Neutrophil (primary cell): ENCODE data around the gene ATG2A.

ENCODE experiments used
- H3K27ac ChIP-seq: fragments of 200-600 bp; sonication (generic); 2 replicates; pipeline ENCODE4 v1.5.1; 2016; ENCODE audit warnings: mild to moderate bottlenecking, moderate library complexity
- H3K27me3 ChIP-seq: fragments of 200-600 bp; sonication (generic); 2 replicates; pipeline ENCODE4 v1.6.0; 2016; ENCODE audit warnings: mild to moderate bottlenecking
- H3K36me3 ChIP-seq: fragments of 200-600 bp; sonication (generic); 2 replicates; pipeline ENCODE4 v1.5.1; 2017
- H3K4me1 ChIP-seq, 2 experiments: fragments of 200-600 bp in 1 of 2; sonication (generic) in 1 of 2; 1 replicate in 1 of 2; 2 replicates in 1 of 2; pipeline versions ENCODE4 v1.5.1 to v1.6.1; 2013 to 2016; ENCODE audit warnings: low read depth in 1 of 2, low read length in 1 of 2, mild to moderate bottlenecking in 1 of 2, moderate library complexity in 1 of 2; ENCODE audit not compliant: control insufficient read depth in 1 of 2, insufficient read depth in 1 of 2
- H3K4me3 ChIP-seq, 2 experiments: fragments of 200-600 bp in 1 of 2; sonication (generic) in 1 of 2; 1 replicate in 1 of 2; 2 replicates in 1 of 2; pipeline ENCODE4 v1.5.1; 2013 to 2016; ENCODE audit warnings: low read depth in 1 of 2, low read length in 1 of 2, mild to moderate bottlenecking in 1 of 2, moderate library complexity in 1 of 2
- H3K9me3 ChIP-seq: fragments of 200-600 bp; sonication (generic); 2 replicates; pipeline ENCODE4 v1.5.1; 2016
- TF ChIP-seq, protein P1 (sequence below): fragments of 200-600 bp; sonication (generic); IDR thresholded peaks from 2 replicates; pipeline ENCODE4 v1.5.1; 2016; ENCODE audit warnings: antibody characterized with exemption

Gene ATG2A

DNA sequence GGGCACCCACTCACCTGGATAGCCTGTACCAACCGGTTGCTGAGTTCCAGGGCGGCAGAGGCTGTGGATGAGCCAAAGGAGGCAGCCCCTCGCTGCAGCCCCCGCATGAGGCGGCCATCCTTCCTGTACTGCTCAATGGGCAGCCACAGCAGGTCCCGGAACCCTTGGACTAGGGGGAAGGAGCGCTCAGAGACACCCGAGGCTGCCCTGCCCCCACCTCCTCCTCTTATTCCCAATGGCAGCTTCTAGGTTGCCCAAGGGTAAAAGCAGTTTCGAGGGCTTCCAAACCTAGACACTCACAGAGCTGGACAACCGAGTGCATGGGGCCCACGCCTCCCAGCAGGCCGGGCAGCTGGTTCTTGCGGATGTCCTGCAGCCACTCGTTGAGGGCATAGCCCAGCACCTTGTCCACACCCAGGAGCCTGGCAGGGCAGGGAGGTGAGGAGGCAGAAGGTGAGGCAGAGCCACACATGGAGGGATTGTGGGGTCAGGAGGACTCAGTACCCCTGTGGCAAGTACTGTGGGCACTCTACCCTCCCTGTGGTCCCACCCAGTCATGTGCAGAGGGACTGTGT lies 20.5 kb downstream of the ATG2A start:
- no peaks in the 10 kb centered on the region for H3K9me3 ChIP-seq
- peaks cover 80% of the 10 kb centered on the region for H3K36me3 ChIP-seq
- TF ChIP-seq, protein P1, sequence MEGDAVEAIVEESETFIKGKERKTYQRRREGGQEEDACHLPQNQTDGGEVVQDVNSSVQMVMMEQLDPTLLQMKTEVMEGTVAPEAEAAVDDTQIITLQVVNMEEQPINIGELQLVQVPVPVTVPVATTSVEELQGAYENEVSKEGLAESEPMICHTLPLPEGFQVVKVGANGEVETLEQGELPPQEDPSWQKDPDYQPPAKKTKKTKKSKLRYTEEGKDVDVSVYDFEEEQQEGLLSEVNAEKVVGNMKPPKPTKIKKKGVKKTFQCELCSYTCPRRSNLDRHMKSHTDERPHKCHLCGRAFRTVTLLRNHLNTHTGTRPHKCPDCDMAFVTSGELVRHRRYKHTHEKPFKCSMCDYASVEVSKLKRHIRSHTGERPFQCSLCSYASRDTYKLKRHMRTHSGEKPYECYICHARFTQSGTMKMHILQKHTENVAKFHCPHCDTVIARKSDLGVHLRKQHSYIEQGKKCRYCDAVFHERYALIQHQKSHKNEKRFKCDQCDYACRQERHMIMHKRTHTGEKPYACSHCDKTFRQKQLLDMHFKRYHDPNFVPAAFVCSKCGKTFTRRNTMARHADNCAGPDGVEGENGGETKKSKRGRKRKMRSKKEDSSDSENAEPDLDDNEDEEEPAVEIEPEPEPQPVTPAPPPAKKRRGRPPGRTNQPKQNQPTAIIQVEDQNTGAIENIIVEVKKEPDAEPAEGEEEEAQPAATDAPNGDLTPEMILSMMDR, result no peak
- no peak overlapping the region for H3K27ac ChIP-seq
- H3K27me3 ChIP-seq, result no peaks in the 10 kb centered on the region
- H3K4me3 ChIP-seq, result no peak overlapping the region
- H3K4me1 ChIP-seq, result peaks cover 23 to 24% of the 10 kb centered on the region in 2 experiments

DNA sequence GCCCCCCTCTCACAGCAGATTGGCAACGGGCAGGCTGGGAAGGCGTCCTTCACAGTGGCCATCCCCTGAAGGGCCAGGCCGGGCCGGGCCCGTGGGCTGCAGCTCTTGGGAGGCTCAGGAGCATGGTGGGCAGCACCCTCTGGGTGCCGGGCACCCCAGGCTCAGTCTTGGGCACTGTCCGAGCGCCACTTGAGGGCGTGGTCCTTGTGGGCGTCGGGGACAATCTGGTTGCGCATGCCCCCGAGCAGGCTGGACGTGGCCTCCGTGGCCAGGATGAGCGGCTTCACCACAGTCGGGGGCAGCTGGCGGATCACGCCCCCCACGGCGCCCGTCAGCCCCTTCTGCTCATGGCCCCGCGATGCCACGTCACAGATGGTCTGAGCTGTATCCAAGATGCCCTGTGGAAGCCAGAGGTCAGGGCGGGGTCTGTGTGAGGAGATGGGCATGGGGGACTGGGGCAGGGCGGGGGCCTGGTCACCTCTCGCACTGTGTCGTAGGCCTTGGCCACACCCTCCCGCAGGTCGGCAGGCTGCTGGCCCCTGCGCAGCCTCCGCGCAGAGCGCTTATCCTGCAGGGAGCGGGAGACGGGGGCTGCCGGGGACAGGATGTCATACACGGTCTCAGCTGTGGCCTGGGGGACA lies 22.1 kb downstream of the ATG2A start:
- H3K36me3 ChIP-seq, result peaks cover 64% of the 10 kb centered on the region
- H3K9me3 ChIP-seq, result no peaks in the 10 kb centered on the region
- no peaks in the 10 kb centered on the region for H3K27me3 ChIP-seq
- no peak overlapping the region for H3K4me3 ChIP-seq
- H3K27ac ChIP-seq, result no peak overlapping the region
- peaks cover 23 to 24% of the 10 kb centered on the region in 2 experiments for H3K4me1 ChIP-seq
- TF ChIP-seq, protein P1, result no peak

DNA sequence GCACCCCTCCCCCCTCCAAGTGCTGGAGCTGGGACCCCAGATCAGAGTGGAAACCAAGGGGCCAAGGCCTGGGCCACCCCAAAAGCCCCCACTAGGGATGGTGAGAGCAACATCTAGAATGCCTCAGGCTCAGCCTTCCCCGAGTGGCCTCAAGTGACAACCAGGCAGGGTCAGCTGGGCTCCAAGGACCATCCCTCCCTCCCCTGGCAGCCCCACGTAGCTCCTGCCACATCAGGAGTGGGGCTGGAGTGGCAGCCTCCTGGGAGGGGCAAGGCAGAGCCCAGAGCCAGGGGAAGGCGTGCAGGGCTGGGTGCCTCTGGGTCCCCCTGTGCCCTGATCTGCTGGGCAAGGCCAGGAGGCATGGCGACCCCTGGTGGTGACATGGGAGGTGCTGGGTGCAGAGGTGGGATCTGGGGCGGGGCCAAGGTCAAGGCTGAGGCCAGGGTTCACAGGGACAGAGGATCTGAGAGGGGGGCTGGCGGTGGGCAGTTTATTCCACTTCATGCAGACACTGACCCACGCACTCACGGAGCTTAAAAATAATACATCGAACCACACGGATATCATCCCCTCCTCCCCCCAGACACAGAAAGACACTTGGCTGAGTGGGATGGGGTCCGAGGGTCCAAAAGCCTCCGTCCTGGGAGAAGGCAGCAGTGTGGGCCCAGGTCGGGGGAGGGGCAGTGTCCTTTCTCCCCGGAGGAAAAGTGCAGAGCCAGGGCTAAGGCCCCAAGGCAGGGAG lies 22.8 kb downstream of the ATG2A start:
- Histone ChIP-seq H3K36me3 (peaks cover 57% of the 10 kb centered on the region), H3K27ac (peak overlapping the region; percentile 38), H3K27me3 (no peaks in the 10 kb centered on the region), H3K4me3 (no peak overlapping the region), H3K9me3 (no peaks in the 10 kb centered on the region), H3K4me1 (peaks cover 24 to 27% of the 10 kb centered on the region in 2 experiments)
- TF ChIP-seq, protein P1, result peak; percentile 86

GRCh38 chr11:64893194-64894069 lies 23.6 kb downstream of the ATG2A start:
- TF ChIP-seq, protein P1, result no peak
- Histone ChIP-seq H3K27ac (peak overlapping the region; percentile 38), H3K4me3 (no peak overlapping the region), H3K36me3 (peaks cover 49% of the 10 kb centered on the region), H3K27me3 (no peaks in the 10 kb centered on the region), H3K9me3 (no peaks in the 10 kb centered on the region), H3K4me1 (peaks cover 32 to 35% of the 10 kb centered on the region in 2 experiments)

DNA sequence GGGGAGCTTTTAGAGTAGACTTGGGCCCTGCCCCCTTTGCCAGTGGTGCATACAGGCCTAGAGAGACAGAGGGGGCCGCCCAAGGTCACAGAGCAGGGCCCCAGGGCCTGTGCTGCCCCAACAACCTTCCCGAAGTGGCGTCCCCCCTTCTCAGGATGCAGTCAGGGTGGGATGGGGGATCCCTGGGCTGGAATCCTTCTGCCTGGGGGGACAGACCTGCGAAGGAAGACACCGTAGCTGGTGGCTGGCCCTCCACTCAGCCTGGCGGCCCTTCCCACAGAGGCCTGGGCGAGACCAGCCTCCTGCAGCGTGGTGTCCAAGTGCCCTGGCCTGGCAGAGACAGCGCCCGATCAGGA lies 24.2 kb downstream of the ATG2A start:
- H3K27me3 ChIP-seq, result no peaks in the 10 kb centered on the region
- TF ChIP-seq, protein P1, result no peak
- peaks cover 43% of the 10 kb centered on the region for H3K36me3 ChIP-seq
- H3K27ac ChIP-seq, result peak overlapping the region; percentile 15
- peaks cover 38 to 41% of the 10 kb centered on the region in 2 experiments for H3K4me1 ChIP-seq
- no peaks in the 10 kb centered on the region for H3K9me3 ChIP-seq
- no peak overlapping the region for H3K4me3 ChIP-seq
